ENCODE measurements around the gene TSN. TPM values are rescaled to one million over a fixed set of nuclear protein-coding genes. Genes with fewer than 3 reads are reported as not detected.

TSN gene
- polyA plus RNA-seq, 1 donor from 2014 or later: 171 TPM

DNA sequence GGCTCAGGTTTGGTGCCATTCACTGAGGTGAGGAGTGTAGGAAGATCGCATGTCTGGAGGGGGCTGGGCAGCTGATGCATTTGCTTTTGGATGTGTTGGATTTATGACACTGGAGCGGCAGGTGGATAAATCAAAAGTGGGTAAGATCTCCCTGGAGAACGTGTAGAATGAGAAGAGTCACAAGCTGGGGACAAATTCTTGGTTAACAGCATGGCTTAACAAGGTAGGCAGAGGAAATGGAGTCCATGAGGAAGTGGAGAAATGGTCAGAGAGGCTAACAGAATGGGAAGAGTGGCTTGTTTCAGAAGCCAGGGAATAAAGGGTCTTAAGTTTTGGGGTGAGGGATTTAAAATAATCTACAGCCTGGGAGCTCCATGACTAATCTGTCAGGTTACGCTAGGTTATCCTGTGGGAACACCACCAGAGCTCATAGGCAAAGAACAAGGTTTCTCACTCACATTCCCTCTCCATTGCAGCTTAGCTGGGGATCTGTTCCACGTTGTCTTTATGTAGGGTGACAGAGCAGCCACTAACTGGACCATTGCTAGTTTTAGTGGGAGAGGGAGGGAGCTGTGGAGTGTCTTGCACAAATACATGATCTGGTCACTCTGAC lies 12.8 kb downstream of the TSN start:
- Histone ChIP-seq H3K9ac (ENCODE audit: low read length) (no peak overlapping the region), H3K4me2 (ENCODE audit: low read length) (no peak overlapping the region), H3K27ac (ENCODE audit: low read length) (no peak overlapping the region), H3K36me3 (ENCODE audit: insufficient read depth, low read length) (peaks cover 7% of the 10 kb centered on the region), H3K9me2 (ENCODE audit: insufficient read depth, low read length) (no peaks in the 10 kb centered on the region), H3K4me3 (ENCODE audit: low read length) (no peak overlapping the region), H3K79me2 (replicated peaks; ENCODE audit: insufficient read depth, low read length) (no peaks in the 10 kb centered on the region), H3K27me3 (ENCODE audit: insufficient read depth, low read depth, low read length) (no peaks in the 10 kb centered on the region), H2AFZ (ENCODE audit: low read depth, low read length) (no peak overlapping the region), H3K9me3 (ENCODE audit: low read length) (no peaks in the 10 kb centered on the region), H3F3A (ENCODE audit: insufficient read depth, low read length, poor library complexity, severe bottlenecking) (no peaks in the 10 kb centered on the region), H4K20me1 (ENCODE audit: insufficient read depth) (no peaks in the 10 kb centered on the region)
- TF ChIP-seq EP300 (conservative IDR thresholded peaks at IDR 0.05; ENCODE audit: poor library complexity, severe bottlenecking) (no peak), MXI1 (conservative IDR thresholded peaks at IDR 0.05; ENCODE audit: poor library complexity, severe bottlenecking) (no peak), SMC3 (conservative IDR thresholded peaks at IDR 0.05; ENCODE audit: poor library complexity) (no peak), POLR2AphosphoS5 (IDR thresholded peaks at IDR 0.05) (no peak), EZH2 (IDR thresholded peaks at IDR 0.05; ENCODE audit: borderline replicate concordance, insufficient read depth, low read length, poor library complexity, severe bottlenecking) (no peak), TAF1 (IDR thresholded peaks at IDR 0.05; ENCODE audit: low read depth) (no peak), RAD21 (conservative IDR thresholded peaks at IDR 0.05) (no peak)
- TF ChIP-seq, protein P1, sequence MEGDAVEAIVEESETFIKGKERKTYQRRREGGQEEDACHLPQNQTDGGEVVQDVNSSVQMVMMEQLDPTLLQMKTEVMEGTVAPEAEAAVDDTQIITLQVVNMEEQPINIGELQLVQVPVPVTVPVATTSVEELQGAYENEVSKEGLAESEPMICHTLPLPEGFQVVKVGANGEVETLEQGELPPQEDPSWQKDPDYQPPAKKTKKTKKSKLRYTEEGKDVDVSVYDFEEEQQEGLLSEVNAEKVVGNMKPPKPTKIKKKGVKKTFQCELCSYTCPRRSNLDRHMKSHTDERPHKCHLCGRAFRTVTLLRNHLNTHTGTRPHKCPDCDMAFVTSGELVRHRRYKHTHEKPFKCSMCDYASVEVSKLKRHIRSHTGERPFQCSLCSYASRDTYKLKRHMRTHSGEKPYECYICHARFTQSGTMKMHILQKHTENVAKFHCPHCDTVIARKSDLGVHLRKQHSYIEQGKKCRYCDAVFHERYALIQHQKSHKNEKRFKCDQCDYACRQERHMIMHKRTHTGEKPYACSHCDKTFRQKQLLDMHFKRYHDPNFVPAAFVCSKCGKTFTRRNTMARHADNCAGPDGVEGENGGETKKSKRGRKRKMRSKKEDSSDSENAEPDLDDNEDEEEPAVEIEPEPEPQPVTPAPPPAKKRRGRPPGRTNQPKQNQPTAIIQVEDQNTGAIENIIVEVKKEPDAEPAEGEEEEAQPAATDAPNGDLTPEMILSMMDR (IDR thresholded peaks at IDR 0.05; ENCODE audit: poor library complexity, severe bottlenecking): no peak
- TF ChIP-seq, protein P2, sequence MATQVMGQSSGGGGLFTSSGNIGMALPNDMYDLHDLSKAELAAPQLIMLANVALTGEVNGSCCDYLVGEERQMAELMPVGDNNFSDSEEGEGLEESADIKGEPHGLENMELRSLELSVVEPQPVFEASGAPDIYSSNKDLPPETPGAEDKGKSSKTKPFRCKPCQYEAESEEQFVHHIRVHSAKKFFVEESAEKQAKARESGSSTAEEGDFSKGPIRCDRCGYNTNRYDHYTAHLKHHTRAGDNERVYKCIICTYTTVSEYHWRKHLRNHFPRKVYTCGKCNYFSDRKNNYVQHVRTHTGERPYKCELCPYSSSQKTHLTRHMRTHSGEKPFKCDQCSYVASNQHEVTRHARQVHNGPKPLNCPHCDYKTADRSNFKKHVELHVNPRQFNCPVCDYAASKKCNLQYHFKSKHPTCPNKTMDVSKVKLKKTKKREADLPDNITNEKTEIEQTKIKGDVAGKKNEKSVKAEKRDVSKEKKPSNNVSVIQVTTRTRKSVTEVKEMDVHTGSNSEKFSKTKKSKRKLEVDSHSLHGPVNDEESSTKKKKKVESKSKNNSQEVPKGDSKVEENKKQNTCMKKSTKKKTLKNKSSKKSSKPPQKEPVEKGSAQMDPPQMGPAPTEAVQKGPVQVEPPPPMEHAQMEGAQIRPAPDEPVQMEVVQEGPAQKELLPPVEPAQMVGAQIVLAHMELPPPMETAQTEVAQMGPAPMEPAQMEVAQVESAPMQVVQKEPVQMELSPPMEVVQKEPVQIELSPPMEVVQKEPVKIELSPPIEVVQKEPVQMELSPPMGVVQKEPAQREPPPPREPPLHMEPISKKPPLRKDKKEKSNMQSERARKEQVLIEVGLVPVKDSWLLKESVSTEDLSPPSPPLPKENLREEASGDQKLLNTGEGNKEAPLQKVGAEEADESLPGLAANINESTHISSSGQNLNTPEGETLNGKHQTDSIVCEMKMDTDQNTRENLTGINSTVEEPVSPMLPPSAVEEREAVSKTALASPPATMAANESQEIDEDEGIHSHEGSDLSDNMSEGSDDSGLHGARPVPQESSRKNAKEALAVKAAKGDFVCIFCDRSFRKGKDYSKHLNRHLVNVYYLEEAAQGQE (IDR thresholded peaks at IDR 0.05; ENCODE audit: borderline replicate concordance): no peak

DNA sequence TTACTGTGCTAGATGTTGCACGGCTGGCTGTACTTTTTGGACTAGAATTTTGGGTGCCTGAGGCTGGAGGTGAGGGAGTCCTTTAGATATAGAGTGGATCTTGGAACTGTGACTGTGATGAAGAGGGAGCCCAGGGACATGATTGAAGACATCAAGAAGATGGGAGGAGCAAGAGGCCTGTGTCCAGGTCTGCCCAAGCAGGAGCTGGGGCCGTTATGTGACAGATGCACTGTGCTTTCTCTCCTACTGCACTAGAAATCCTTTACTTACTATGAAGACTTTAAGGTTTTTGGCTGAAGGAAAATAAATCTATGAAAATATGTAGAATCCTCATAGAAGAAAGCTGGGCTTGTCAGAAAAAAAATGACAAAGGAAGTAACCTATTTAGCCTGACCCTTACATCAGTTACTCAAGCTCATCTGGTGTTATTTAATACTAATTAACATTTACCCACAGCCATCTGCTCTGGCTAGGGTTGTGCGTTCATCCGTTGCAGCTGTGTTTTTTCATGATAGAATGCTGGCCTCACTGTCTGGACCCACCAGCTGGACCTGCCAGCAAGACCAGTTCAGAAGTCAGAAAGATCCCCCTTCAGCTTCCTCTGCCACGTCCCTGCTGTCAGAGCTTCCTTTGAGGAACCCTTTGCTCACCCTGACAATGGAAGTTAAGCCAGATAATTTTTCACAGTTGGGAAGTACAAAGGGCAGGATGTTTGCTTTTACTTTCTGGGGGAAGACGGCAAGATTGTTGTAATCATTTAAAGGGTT lies 16.7 kb downstream of the TSN start:
- Histone ChIP-seq H2AFZ (ENCODE audit: low read depth, low read length) (no peak overlapping the region), H3K4me3 (ENCODE audit: low read length) (no peak overlapping the region), H3K9me3 (ENCODE audit: low read length) (no peaks in the 10 kb centered on the region), H4K20me1 (ENCODE audit: insufficient read depth) (no peaks in the 10 kb centered on the region), H3K4me2 (ENCODE audit: low read length) (no peak overlapping the region), H3K79me2 (replicated peaks; ENCODE audit: insufficient read depth, low read length) (no peaks in the 10 kb centered on the region), H3K36me3 (ENCODE audit: insufficient read depth, low read length) (no peaks in the 10 kb centered on the region), H3K27ac (ENCODE audit: low read length) (no peak overlapping the region), H3K9ac (ENCODE audit: low read length) (no peak overlapping the region), H3K27me3 (ENCODE audit: insufficient read depth, low read depth, low read length) (no peaks in the 10 kb centered on the region), H3F3A (ENCODE audit: insufficient read depth, low read length, poor library complexity, severe bottlenecking) (no peaks in the 10 kb centered on the region), H3K9me2 (ENCODE audit: insufficient read depth, low read length) (no peaks in the 10 kb centered on the region)
- TF ChIP-seq POLR2AphosphoS5 (IDR thresholded peaks at IDR 0.05) (no peak), EZH2 (IDR thresholded peaks at IDR 0.05; ENCODE audit: borderline replicate concordance, insufficient read depth, low read length, poor library complexity, severe bottlenecking) (no peak), TAF1 (IDR thresholded peaks at IDR 0.05; ENCODE audit: low read depth) (no peak), SMC3 (conservative IDR thresholded peaks at IDR 0.05; ENCODE audit: poor library complexity) (no peak), MXI1 (conservative IDR thresholded peaks at IDR 0.05; ENCODE audit: poor library complexity, severe bottlenecking) (no peak), EP300 (conservative IDR thresholded peaks at IDR 0.05; ENCODE audit: poor library complexity, severe bottlenecking) (no peak), RAD21 (conservative IDR thresholded peaks at IDR 0.05) (no peak)
- TF ChIP-seq, protein P2 (IDR thresholded peaks at IDR 0.05; ENCODE audit: borderline replicate concordance): no peak
- TF ChIP-seq, protein P1 (IDR thresholded peaks at IDR 0.05; ENCODE audit: poor library complexity, severe bottlenecking): no peak
